ENCODE data around the gene PRTG.

DNA sequence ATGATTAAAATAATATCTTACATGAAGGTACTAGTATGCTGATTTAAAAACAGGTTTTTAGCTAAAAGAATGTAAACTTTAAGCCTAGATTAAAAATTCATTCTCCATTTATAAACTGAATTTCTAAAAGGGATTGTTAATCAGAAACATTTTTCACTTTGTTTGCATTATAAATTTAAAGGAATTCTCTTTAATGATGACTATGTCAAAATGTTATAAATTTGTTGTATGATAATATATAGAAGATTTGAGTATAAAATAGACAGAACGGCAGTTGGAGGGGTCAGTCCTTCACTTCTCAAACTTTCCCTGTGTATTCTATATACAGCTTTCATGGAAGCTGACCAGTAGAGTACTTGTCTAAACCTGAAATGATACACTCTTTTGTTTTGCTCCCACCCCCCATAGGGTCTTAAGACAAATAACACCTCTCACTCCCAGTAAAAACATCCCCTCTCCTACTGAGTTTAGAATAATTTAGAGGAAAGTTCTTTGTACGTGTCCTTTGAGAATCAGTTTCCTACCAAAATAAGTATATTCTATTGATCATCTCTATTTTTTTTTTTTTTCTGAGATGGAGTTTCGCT lies 90.0 kb downstream of the PRTG start:
- TF ChIP-seq, protein P1, sequence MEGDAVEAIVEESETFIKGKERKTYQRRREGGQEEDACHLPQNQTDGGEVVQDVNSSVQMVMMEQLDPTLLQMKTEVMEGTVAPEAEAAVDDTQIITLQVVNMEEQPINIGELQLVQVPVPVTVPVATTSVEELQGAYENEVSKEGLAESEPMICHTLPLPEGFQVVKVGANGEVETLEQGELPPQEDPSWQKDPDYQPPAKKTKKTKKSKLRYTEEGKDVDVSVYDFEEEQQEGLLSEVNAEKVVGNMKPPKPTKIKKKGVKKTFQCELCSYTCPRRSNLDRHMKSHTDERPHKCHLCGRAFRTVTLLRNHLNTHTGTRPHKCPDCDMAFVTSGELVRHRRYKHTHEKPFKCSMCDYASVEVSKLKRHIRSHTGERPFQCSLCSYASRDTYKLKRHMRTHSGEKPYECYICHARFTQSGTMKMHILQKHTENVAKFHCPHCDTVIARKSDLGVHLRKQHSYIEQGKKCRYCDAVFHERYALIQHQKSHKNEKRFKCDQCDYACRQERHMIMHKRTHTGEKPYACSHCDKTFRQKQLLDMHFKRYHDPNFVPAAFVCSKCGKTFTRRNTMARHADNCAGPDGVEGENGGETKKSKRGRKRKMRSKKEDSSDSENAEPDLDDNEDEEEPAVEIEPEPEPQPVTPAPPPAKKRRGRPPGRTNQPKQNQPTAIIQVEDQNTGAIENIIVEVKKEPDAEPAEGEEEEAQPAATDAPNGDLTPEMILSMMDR (IDR thresholded peaks at IDR 0.05 in 4 of 5, conservative IDR thresholded peaks at IDR 0.05 in 1 of 5), result no peak
- no peak for TF ChIP-seq POLR2A (IDR thresholded peaks at IDR 0.05)
